Panc1 (cell line): ENCODE measurements around the gene IDI1.

Source experiments
- POLR2AphosphoS5 ChIP-seq: IDR thresholded peaks from 2 replicates; pipeline ENCODE4 v1.6.1; 2012; ENCODE audit warnings: mild to moderate bottlenecking, low read depth, low read length, moderate library complexity
- TCF7L2 ChIP-seq: IDR thresholded peaks from 2 replicates; pipeline ENCODE4 v1.6.1; 2011; ENCODE audit warnings: mild to moderate bottlenecking, low read depth, low read length, inconsistent platforms
- TF ChIP-seq, protein P1 (sequence below): fragments of 450-650 bp; IDR thresholded peaks from 2 replicates; pipeline ENCODE4 v1.5.1; 2017; ENCODE audit warnings: mild to moderate bottlenecking
- TF ChIP-seq, protein P2 (sequence below), 2 experiments: IDR thresholded peaks; 2 replicates each; pipeline ENCODE4 v1.6.1; 2011 to 2012; ENCODE audit warnings: low read depth in 2 of 2, control low read depth in 1 of 2, low read length in 1 of 2, mild to moderate bottlenecking in 1 of 2, moderate library complexity in 1 of 2; ENCODE audit not compliant: insufficient read depth in 1 of 2

DNA sequence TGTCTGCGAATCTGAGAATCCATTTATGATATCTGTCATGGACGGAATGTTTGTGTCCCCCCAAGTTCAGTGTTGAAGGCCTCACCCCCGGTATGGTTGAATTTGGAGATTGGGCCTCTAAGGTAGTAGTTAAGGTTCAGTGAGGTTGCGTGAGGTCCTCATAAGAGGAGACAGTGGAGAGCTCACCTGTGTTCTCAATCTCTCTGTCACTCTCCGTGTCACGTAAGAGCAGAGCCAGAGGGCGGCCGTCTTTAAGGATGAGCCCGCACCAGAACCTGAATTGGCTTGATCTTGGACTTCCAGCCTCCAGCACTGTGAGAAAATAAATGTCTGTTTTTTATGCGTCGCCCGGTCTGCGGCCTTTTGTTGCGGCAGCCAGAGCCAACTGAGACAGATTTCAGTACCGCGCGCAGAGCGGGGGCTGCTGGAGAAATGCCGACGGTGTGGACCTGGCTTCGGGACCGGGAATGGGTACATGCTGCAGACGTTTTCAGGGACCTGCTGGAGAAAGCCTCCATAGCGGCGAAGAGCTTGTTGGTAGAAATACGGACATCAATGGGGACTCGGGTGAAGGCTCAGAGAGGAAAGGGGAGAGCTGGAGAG, 47.5 kb upstream of the IDI1 start:
- TF ChIP-seq, protein P1, sequence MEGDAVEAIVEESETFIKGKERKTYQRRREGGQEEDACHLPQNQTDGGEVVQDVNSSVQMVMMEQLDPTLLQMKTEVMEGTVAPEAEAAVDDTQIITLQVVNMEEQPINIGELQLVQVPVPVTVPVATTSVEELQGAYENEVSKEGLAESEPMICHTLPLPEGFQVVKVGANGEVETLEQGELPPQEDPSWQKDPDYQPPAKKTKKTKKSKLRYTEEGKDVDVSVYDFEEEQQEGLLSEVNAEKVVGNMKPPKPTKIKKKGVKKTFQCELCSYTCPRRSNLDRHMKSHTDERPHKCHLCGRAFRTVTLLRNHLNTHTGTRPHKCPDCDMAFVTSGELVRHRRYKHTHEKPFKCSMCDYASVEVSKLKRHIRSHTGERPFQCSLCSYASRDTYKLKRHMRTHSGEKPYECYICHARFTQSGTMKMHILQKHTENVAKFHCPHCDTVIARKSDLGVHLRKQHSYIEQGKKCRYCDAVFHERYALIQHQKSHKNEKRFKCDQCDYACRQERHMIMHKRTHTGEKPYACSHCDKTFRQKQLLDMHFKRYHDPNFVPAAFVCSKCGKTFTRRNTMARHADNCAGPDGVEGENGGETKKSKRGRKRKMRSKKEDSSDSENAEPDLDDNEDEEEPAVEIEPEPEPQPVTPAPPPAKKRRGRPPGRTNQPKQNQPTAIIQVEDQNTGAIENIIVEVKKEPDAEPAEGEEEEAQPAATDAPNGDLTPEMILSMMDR: no peak
- TF ChIP-seq POLR2AphosphoS5 (no peak), TCF7L2 (no peak)
- TF ChIP-seq, protein P2, sequence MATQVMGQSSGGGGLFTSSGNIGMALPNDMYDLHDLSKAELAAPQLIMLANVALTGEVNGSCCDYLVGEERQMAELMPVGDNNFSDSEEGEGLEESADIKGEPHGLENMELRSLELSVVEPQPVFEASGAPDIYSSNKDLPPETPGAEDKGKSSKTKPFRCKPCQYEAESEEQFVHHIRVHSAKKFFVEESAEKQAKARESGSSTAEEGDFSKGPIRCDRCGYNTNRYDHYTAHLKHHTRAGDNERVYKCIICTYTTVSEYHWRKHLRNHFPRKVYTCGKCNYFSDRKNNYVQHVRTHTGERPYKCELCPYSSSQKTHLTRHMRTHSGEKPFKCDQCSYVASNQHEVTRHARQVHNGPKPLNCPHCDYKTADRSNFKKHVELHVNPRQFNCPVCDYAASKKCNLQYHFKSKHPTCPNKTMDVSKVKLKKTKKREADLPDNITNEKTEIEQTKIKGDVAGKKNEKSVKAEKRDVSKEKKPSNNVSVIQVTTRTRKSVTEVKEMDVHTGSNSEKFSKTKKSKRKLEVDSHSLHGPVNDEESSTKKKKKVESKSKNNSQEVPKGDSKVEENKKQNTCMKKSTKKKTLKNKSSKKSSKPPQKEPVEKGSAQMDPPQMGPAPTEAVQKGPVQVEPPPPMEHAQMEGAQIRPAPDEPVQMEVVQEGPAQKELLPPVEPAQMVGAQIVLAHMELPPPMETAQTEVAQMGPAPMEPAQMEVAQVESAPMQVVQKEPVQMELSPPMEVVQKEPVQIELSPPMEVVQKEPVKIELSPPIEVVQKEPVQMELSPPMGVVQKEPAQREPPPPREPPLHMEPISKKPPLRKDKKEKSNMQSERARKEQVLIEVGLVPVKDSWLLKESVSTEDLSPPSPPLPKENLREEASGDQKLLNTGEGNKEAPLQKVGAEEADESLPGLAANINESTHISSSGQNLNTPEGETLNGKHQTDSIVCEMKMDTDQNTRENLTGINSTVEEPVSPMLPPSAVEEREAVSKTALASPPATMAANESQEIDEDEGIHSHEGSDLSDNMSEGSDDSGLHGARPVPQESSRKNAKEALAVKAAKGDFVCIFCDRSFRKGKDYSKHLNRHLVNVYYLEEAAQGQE (IDR thresholded peaks at IDR 0.05; ENCODE audit: insufficient read depth in 1 of 2, low read depth in 2 of 2, low read length in 1 of 2): no peak
